HepG2 (cell line): ENCODE measurements around the gene NUP88. TPM values are rescaled to one million over a fixed set of nuclear protein-coding genes. Genes with fewer than 3 reads are reported as not detected.

Experiments used
- AHR ChIP-seq: IDR thresholded peaks from 2 replicates; pipeline ENCODE4 v1.6.1; 2018; ENCODE audit warnings: missing genetic modification reagents, missing compliant biosample characterization
- ASH2L ChIP-seq: fragments of 300-600, 200-600 bp; sonication (generic); IDR thresholded peaks from 2 replicates; pipeline ENCODE4 v1.7.0; 2017; ENCODE audit warnings: low read depth, mild to moderate bottlenecking, moderate library complexity, mixed read lengths, low read length; ENCODE audit not compliant: insufficient read length
- ATF7 ChIP-seq, 2 experiments: fragments of 450-650 bp in 1 of 2; sonication (generic) in 1 of 2; formaldehyde crosslinking in 1 of 2; IDR thresholded peaks; 2 replicates each; pipeline versions ENCODE4 v1.4.0 to v1.6.1; 2016 to 2020; ENCODE audit warnings: antibody characterized with exemption in 1 of 2, mild to moderate bottlenecking in 1 of 2, missing genetic modification reagents in 1 of 2
- FOXA3 ChIP-seq: IDR thresholded peaks from 2 replicates; pipeline ENCODE4 v1.6.1; 2016; ENCODE audit warnings: missing genetic modification reagents, missing compliant biosample characterization
- GATAD2A ChIP-seq: IDR thresholded peaks from 2 replicates; pipeline ENCODE4 v1.6.1; 2016
- IKZF4 ChIP-seq: sonication (generic); formaldehyde crosslinking; IDR thresholded peaks from 2 replicates; pipeline ENCODE4 v1.5.1; 2020; ENCODE audit warnings: borderline replicate concordance, mild to moderate bottlenecking, low read depth, missing genetic modification reagents; ENCODE audit errors: not compliant biosample characterization
- MBD4 ChIP-seq: IDR thresholded peaks from 2 replicates; pipeline ENCODE4 v1.6.1; 2012; ENCODE audit warnings: low read length, inconsistent platforms, borderline replicate concordance
- MXI1 ChIP-seq: IDR thresholded peaks from 3 replicates; pipeline ENCODE4 v1.6.1; 2012; ENCODE audit warnings: low read depth, low read length, inconsistent platforms, borderline replicate concordance
- MYNN ChIP-seq: sonication (generic); formaldehyde crosslinking; IDR thresholded peaks from 2 replicates; pipeline ENCODE4 v1.4.0; 2020; ENCODE audit warnings: mild to moderate bottlenecking, low read depth, missing genetic modification reagents
- NCOA1 ChIP-seq: sonication (generic); formaldehyde crosslinking; IDR thresholded peaks from 2 replicates; pipeline ENCODE4 v1.9.0; 2021; ENCODE audit warnings: missing genetic modification reagents
- NR2F2 ChIP-seq: IDR thresholded peaks from 2 replicates; pipeline ENCODE4 v1.6.1; 2012; ENCODE audit warnings: low read depth, inconsistent platforms, borderline replicate concordance
- POGZ ChIP-seq: sonication (generic); formaldehyde crosslinking; IDR thresholded peaks from 2 replicates; pipeline ENCODE4 v1.4.0; 2020; ENCODE audit warnings: mild to moderate bottlenecking, missing genetic modification reagents
- RBAK ChIP-seq: sonication (generic); formaldehyde crosslinking; IDR thresholded peaks from 2 replicates; pipeline ENCODE4 v1.5.1; 2020; ENCODE audit warnings: mild to moderate bottlenecking, missing genetic modification reagents
- SALL1 ChIP-seq: sonication (generic); formaldehyde crosslinking; IDR thresholded peaks from 2 replicates; pipeline ENCODE4 v1.8.0; 2022; ENCODE audit warnings: mild to moderate bottlenecking, missing genetic modification reagents
- SMAD1 ChIP-seq: sonication (generic); formaldehyde crosslinking; IDR thresholded peaks from 2 replicates; pipeline ENCODE4 v1.4.0; 2020; ENCODE audit warnings: missing genetic modification reagents, low read depth, mild to moderate bottlenecking, borderline replicate concordance
- TSC22D2 ChIP-seq: sonication (generic); formaldehyde crosslinking; IDR thresholded peaks from 2 replicates; pipeline ENCODE4 v1.5.1; 2020; ENCODE audit warnings: missing genetic modification reagents, mild to moderate bottlenecking, borderline replicate concordance
- U2AF2 ChIP-seq: fragments of 200-400 bp; formaldehyde crosslinking; IDR thresholded peaks from 2 replicates; pipeline ENCODE4 v1.6.1; 2017; ENCODE audit warnings: low read depth, mild to moderate bottlenecking, low read length
- ZFP36 ChIP-seq: fragments of 150-350 bp; IDR thresholded peaks from 2 replicates; pipeline ENCODE4 v1.6.1; 2018; ENCODE audit warnings: borderline replicate concordance, low read length, low read depth; ENCODE audit not compliant: partially characterized antibody
- ZMYM4 ChIP-seq: sonication (generic); formaldehyde crosslinking; IDR thresholded peaks from 2 replicates; pipeline ENCODE4 v1.8.1; 2023; ENCODE audit warnings: mild to moderate bottlenecking, missing genetic modification reagents
- ZNF124 ChIP-seq: sonication (generic); formaldehyde crosslinking; IDR thresholded peaks from 2 replicates; pipeline ENCODE4 v1.4.0; 2020; ENCODE audit warnings: missing genetic modification reagents
- ZNF274 ChIP-seq: sonication (generic); formaldehyde crosslinking; IDR thresholded peaks from 2 replicates; pipeline ENCODE4 v1.5.1; 2020; ENCODE audit warnings: mild to moderate bottlenecking, missing genetic modification reagents
- ZNF331 ChIP-seq: sonication (generic); formaldehyde crosslinking; IDR thresholded peaks from 2 replicates; pipeline ENCODE4 v1.4.0; 2020; ENCODE audit warnings: missing genetic modification reagents
- ZNF33B ChIP-seq: sonication (generic); formaldehyde crosslinking; IDR thresholded peaks from 2 replicates; pipeline ENCODE4 v1.5.1; 2020; ENCODE audit warnings: mild to moderate bottlenecking, missing genetic modification reagents
- ZNF614 ChIP-seq: IDR thresholded peaks from 2 replicates; pipeline ENCODE4 v1.6.1; 2018; ENCODE audit warnings: missing biosample characterization, missing genetic modification reagents, inconsistent platforms, borderline replicate concordance
- ZNF737 ChIP-seq: sonication (generic); formaldehyde crosslinking; IDR thresholded peaks from 2 replicates; pipeline ENCODE4 v1.5.0; 2020; ENCODE audit warnings: missing genetic modification reagents, mild to moderate bottlenecking, borderline replicate concordance
- polyA plus RNA-seq, 8 experiments: library from polyadenylated mRNA; depleted of rRNA in 3 of 8; stranded (reverse) in 7 of 8; unstranded in 1 of 8; fragments of >200 nt; fragmentation: Illumina TruSeq in 4 of 8; extraction: Trizol in 4 of 8; gene quantifications; 2 replicates each; pipeline versions ENCODE4 v1.2.1 to v1.2.3, GENCODE V29; 2011 to 2016; ENCODE audit warnings: low read depth in 4 of 8, missing spikeins in 1 of 8, mixed read lengths in 1 of 8; ENCODE audit not compliant: insufficient read depth in 1 of 8
- total RNA-seq, 5 experiments: library from RNA; depleted of rRNA; stranded (reverse); fragments of >200 nt; fragmentation: Illumina TruSeq; extraction: Trizol; gene quantifications; 2 replicates each; pipeline ENCODE4 v1.2.3, GENCODE V29; 2016; ENCODE audit warnings: low read depth in 1 of 5
- TF ChIP-seq, protein P1 (sequence below): sonication (generic); formaldehyde crosslinking; IDR thresholded peaks from 2 replicates; pipeline ENCODE4 v1.8.0; 2022; ENCODE audit warnings: mild to moderate bottlenecking, missing genetic modification reagents; ENCODE audit not compliant: insufficient replicate concordance
- TF ChIP-seq, protein P2 (sequence below): sonication (generic); formaldehyde crosslinking; IDR thresholded peaks from 2 replicates; pipeline ENCODE4 v1.4.0; 2020; ENCODE audit warnings: missing genetic modification reagents

NUP88 gene
- total and polyA plus RNA-seq, 2 of the 13 experiments (the other 11 are each of a cell fraction or from before 2014, with no cell fraction given), result 48.2 to 130 TPM

DNA sequence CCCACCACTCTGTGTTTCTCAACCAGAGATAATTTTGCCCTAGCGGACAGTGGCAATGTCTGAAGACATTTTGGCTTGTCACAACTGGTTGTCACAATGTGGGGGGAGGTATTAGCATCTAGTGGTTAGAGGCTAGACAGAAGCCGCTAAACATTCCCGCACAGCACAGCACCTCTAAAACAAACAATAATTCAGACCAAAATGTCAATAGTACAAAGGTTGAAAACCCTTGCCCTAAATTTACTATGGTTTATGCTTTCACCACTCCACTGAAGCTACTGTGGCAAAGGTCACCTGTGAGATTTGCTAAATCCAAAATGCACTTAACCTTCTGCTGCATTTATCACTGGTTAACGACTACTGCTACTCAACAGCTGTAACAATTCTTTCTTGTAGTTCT, 14.1 kb downstream of the NUP88 start (continued):
- TF ChIP-seq U2AF2 (no peak), ZNF614 (0 out of 2 replicates have a peak, but pooled peaks have one; percentile 18), NCOA1 (CRISPR knock-in tag) (no peak), ZNF331 (CRISPR knock-in tag) (peak; percentile 66), AHR (CRISPR knock-in tag) (no peak), ZFP36 (no peak), ZNF124 (CRISPR knock-in tag) (no peak), ATF7 (IDR thresholded peaks at IDR 0.05) (no peak), ATF7 (CRISPR knock-in tag; IDR thresholded peaks at IDR 0.05) (no peak), IKZF4 (no peak), ZMYM4 (CRISPR knock-in tag) (peak; percentile 59), MBD4 (no peak), FOXA3 (peak; percentile 87), MYNN (no peak), SMAD1 (CRISPR knock-in tag) (no peak), GATAD2A (CRISPR knock-in tag) (peak; percentile 85), NR2F2 (peak; percentile 76), ZNF33B (0 out of 2 replicates have a peak, but pooled peaks have one; percentile 35), POGZ (CRISPR knock-in tag) (peak; percentile 27; the same call in 1 of the 2 replicates), TSC22D2 (CRISPR knock-in tag) (no peak), RBAK (CRISPR knock-in tag) (no peak), SALL1 (CRISPR knock-in tag) (peak; percentile 92), MXI1 (peak; percentile 42; the same call in 1 of the 3 replicates), ZNF274 (CRISPR knock-in tag) (no peak), ZNF737 (CRISPR knock-in tag) (no peak), ASH2L (peak; percentile 89)
- TF ChIP-seq, protein P1, sequence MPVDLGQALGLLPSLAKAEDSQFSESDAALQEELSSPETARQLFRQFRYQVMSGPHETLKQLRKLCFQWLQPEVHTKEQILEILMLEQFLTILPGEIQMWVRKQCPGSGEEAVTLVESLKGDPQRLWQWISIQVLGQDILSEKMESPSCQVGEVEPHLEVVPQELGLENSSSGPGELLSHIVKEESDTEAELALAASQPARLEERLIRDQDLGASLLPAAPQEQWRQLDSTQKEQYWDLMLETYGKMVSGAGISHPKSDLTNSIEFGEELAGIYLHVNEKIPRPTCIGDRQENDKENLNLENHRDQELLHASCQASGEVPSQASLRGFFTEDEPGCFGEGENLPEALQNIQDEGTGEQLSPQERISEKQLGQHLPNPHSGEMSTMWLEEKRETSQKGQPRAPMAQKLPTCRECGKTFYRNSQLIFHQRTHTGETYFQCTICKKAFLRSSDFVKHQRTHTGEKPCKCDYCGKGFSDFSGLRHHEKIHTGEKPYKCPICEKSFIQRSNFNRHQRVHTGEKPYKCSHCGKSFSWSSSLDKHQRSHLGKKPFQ (CRISPR knock-in tag), result no peak
- TF ChIP-seq, protein P2, sequence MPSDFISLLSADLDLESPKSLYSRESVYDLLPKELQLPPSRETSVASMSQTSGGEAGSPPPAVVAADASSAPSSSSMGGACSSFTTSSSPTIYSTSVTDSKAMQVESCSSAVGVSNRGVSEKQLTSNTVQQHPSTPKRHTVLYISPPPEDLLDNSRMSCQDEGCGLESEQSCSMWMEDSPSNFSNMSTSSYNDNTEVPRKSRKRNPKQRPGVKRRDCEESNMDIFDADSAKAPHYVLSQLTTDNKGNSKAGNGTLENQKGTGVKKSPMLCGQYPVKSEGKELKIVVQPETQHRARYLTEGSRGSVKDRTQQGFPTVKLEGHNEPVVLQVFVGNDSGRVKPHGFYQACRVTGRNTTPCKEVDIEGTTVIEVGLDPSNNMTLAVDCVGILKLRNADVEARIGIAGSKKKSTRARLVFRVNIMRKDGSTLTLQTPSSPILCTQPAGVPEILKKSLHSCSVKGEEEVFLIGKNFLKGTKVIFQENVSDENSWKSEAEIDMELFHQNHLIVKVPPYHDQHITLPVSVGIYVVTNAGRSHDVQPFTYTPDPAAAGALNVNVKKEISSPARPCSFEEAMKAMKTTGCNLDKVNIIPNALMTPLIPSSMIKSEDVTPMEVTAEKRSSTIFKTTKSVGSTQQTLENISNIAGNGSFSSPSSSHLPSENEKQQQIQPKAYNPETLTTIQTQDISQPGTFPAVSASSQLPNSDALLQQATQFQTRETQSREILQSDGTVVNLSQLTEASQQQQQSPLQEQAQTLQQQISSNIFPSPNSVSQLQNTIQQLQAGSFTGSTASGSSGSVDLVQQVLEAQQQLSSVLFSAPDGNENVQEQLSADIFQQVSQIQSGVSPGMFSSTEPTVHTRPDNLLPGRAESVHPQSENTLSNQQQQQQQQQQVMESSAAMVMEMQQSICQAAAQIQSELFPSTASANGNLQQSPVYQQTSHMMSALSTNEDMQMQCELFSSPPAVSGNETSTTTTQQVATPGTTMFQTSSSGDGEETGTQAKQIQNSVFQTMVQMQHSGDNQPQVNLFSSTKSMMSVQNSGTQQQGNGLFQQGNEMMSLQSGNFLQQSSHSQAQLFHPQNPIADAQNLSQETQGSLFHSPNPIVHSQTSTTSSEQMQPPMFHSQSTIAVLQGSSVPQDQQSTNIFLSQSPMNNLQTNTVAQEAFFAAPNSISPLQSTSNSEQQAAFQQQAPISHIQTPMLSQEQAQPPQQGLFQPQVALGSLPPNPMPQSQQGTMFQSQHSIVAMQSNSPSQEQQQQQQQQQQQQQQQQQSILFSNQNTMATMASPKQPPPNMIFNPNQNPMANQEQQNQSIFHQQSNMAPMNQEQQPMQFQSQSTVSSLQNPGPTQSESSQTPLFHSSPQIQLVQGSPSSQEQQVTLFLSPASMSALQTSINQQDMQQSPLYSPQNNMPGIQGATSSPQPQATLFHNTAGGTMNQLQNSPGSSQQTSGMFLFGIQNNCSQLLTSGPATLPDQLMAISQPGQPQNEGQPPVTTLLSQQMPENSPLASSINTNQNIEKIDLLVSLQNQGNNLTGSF (CRISPR knock-in tag), result no peak
